B cell (primary cell): ENCODE results near the gene STMP1. TPM values are rescaled to one million over a fixed set of nuclear protein-coding genes. Genes with fewer than 3 reads are reported as not detected.

ENCODE experiments used
- ATAC-seq: fragments of 200-7000 bp; cut with Tn5 transposase; one replicate; pipeline ENCODE4 v1.10.0; 2021; ENCODE audit warnings: low read depth, mild to moderate bottlenecking, moderate number of reproducible peaks, moderate library complexity
- CTCF ChIA-PET: fragments of 350-600 bp; sonication (Branson Sonifier 250); formaldehyde crosslinking; loops from one replicate; lab custom pipeline; 2021; ENCODE audit warnings: antibody characterized with exemption, inconsistent platforms; lab: Charles Lee
- POLR2A ChIA-PET: fragments of 350-600 bp; sonication (Branson Sonifier 250); formaldehyde crosslinking; loops from one replicate; lab custom pipeline; 2021; ENCODE audit warnings: antibody characterized with exemption; lab: Charles Lee
- DNase-seq: peaks from one replicate; pipeline ENCODE4 v3.0.0; 2013
- H2AFZ ChIP-seq: 2 replicates; pipeline ENCODE4 v1.6.1; 2012; ENCODE audit warnings: mild to moderate bottlenecking, low read depth, low read length; ENCODE audit not compliant: insufficient read depth, poor library complexity, severe bottlenecking
- H3K27ac ChIP-seq, 2 donors: 1 replicate in 1 of 2; 2 replicates in 1 of 2; pipeline ENCODE4 v1.5.1; 2012 to 2013; ENCODE audit warnings: low read length in 2 of 2, mild to moderate bottlenecking in 2 of 2, moderate library complexity in 1 of 2
- H3K27me3 ChIP-seq, 4 experiments: fragments of 200-600 bp in 1 of 4; sonication (generic) in 1 of 4; replicated peaks in 1 of 4; 1 replicate in 2 of 4; 2 replicates in 2 of 4; pipeline versions ENCODE4 v1.6.1 to v1.7.0; 2013 to 2016; ENCODE audit warnings: low read length in 3 of 4, mild to moderate bottlenecking in 2 of 4, mixed read lengths in 1 of 4, moderate library complexity in 1 of 4; ENCODE audit not compliant: insufficient read depth in 4 of 4, control insufficient read depth in 3 of 4; ENCODE audit errors: control extremely low read depth in 1 of 4
- H3K36me3 ChIP-seq, 2 experiments: replicated peaks in 1 of 2; 1 replicate in 1 of 2; 2 replicates in 1 of 2; pipeline versions ENCODE4 v1.6.1 to v1.7.1; 2013; ENCODE audit warnings: low read length in 1 of 2; ENCODE audit not compliant: insufficient read depth in 2 of 2, control insufficient read depth in 1 of 2; ENCODE audit errors: control extremely low read depth in 1 of 2, extremely low read depth in 1 of 2
- H3K4me1 ChIP-seq, 2 donors: fragments of 200-600 bp in 1 of 2; sonication (generic) in 1 of 2; 1 replicate in 1 of 2; 2 replicates in 1 of 2; pipeline versions ENCODE4 v1.5.1 to v1.6.1; 2013 to 2017; ENCODE audit warnings: low read length in 2 of 2; ENCODE audit not compliant: control insufficient read depth in 2 of 2, insufficient read depth in 2 of 2
- H3K4me2 ChIP-seq: replicated peaks from 2 replicates; pipeline ENCODE3; 2012; ENCODE audit warnings: mild to moderate bottlenecking, low read depth, low read length; ENCODE audit not compliant: poor library complexity, severe bottlenecking
- H3K4me3 ChIP-seq, 5 experiments: fragments of 200-600 bp in 1 of 5; sonication (generic) in 1 of 5; 1 replicate in 3 of 5; 2 replicates in 2 of 5; pipeline versions ENCODE4 v1.5.1 to v1.7.0; 2011 to 2016; ENCODE audit warnings: low read length in 4 of 5, mild to moderate bottlenecking in 4 of 5, low read depth in 2 of 5, control low read depth in 1 of 5, moderate library complexity in 1 of 5; ENCODE audit not compliant: insufficient read depth in 1 of 5; ENCODE audit errors: control extremely low read depth in 1 of 5, extremely low read depth in 1 of 5
- H3K79me2 ChIP-seq: fragments of 200-600 bp; sonication (generic); one replicate; pipeline ENCODE4 v1.6.0; 2016; ENCODE audit warnings: low read length; ENCODE audit not compliant: control insufficient read depth, insufficient read depth
- H3K9ac ChIP-seq: fragments of 200-600 bp; sonication (generic); 2 replicates; pipeline ENCODE4 v1.6.1; 2017; ENCODE audit warnings: mild to moderate bottlenecking, low read length, moderate library complexity
- H3K9me3 ChIP-seq, 3 donors: one replicate each; pipeline versions ENCODE4 v1.6.1 to v1.7.1; 2013; ENCODE audit warnings: low read length in 2 of 3; ENCODE audit not compliant: control insufficient read depth in 2 of 3, insufficient read depth in 1 of 3; ENCODE audit errors: control extremely low read depth in 1 of 3
- H4K20me1 ChIP-seq: 2 replicates; pipeline ENCODE4 v1.6.0; 2012; ENCODE audit warnings: mild to moderate bottlenecking, low read length; ENCODE audit not compliant: insufficient read depth, control insufficient read depth, poor library complexity, severe bottlenecking
- H3K27ac Mint-ChIP-seq: one replicate; pipeline ENCODE4 v1.8.0; 2021; ENCODE audit warnings: mixed read lengths
- H3K27me3 Mint-ChIP-seq: one replicate; pipeline ENCODE4 v1.8.0; 2021; ENCODE audit warnings: mixed read lengths
- H3K4me1 Mint-ChIP-seq: one replicate; pipeline ENCODE4 v1.8.0; 2021; ENCODE audit warnings: mixed read lengths
- H3K4me3 Mint-ChIP-seq: one replicate; pipeline ENCODE4 v1.8.0; 2021; ENCODE audit warnings: mixed read lengths
- H3K9me3 Mint-ChIP-seq: one replicate; pipeline ENCODE4 v1.8.0; 2022; ENCODE audit warnings: mixed read lengths; ENCODE audit not compliant: insufficient read depth
- CTCF ChIP-seq: fragments of 200-600 bp; IDR thresholded peaks from one replicate; pipeline ENCODE4 v1.8.0; 2022; ENCODE audit warnings: antibody characterized with exemption, mild to moderate bottlenecking
- EZH2 ChIP-seq: IDR thresholded peaks from 2 replicates; pipeline ENCODE4 v1.6.1; 2012; ENCODE audit warnings: borderline replicate concordance, low read depth, mild to moderate bottlenecking, moderate library complexity, low read length; ENCODE audit not compliant: insufficient read depth, poor library complexity, severe bottlenecking
- WGBS: methylation state at CpG from one replicate; pipeline ENCODE4 v1.1.5; 2013; ENCODE audit warnings: missing lambda C conversion rate; ENCODE audit not compliant: insufficient coverage; 5-methylcytosine and 5-hydroxymethylcytosine counted together
- intact Hi-C: fragments of 100-400 bp; cut with micrococcal nuclease; formaldehyde crosslinking; loops from one replicate; pipeline ENCODE4 v1.10.0; 2022
- polyA plus RNA-seq: library from polyadenylated mRNA; depleted of rRNA; stranded (reverse); fragments of >200 nt; gene quantifications from 2 replicates; pipeline ENCODE4 v1.2.3, GENCODE V29; 2012
- total RNA-seq, 2 donors: library from RNA; stranded (reverse); fragments of 120-200 nt in 1 of 2; gene quantifications; 1 replicate in 1 of 2; 2 replicates in 1 of 2; pipeline versions ENCODE4 v1.2.3 to v1.2.4, GENCODE V29; 2013 to 2022

Gene STMP1
- total and polyA plus RNA-seq, 2 donors (not counting 1 experiment from before 2014, with no cell fraction given): 11.0 to 33.5 TPM

GRCh38 chr7:135712796-135713195 lies 50.5 kb downstream of the STMP1 start:
- Histone ChIP-seq H4K20me1 (no peaks in the 10 kb centered on the region), H3K27me3 (peaks cover 0 to 5% (median 0%) of the 10 kb centered on the region in 4 experiments), H3K79me2 (no peaks in the 10 kb centered on the region), H3K27ac (no peak overlapping the region), H3K4me3 (no peak overlapping the region), H3K9me3 (no peaks in the 10 kb centered on the region), H3K36me3 (no peaks in the 10 kb centered on the region), H3K4me1 (no peaks in the 10 kb centered on the region), H2AFZ (no peak overlapping the region), H3K4me2 (no peak overlapping the region), H3K9ac (no peak overlapping the region)
- ChIA-PET CTCF (no interaction called here), POLR2A (no interaction called here)
- intact Hi-C loops: no loop called here
- no peak for TF ChIP-seq EZH2
- no peak for TF ChIP-seq CTCF
- no peak for ATAC-seq
- H3K4me3 Mint-ChIP-seq: no peak overlapping the region
- 94% methylated on average over 2 of the region's 7 CpGs for WGBS
- H3K27ac Mint-ChIP-seq: no peak overlapping the region
- no peak for DNase-seq
- no peaks in the 10 kb centered on the region for H3K4me1 Mint-ChIP-seq
- H3K9me3 Mint-ChIP-seq: no peaks in the 10 kb centered on the region
- no peaks in the 10 kb centered on the region for H3K27me3 Mint-ChIP-seq

- 93% methylated on average over 2 of the region's 4 CpGs for WGBS
- H3K9me3 ChIP-seq: no peaks in the 10 kb centered on the region
- no peaks in the 10 kb centered on the region for H3K36me3 ChIP-seq
- CTCF ChIA-PET: interaction anchor here (0.7 kb wide), 1 partner anchor 13 kb away, joined by 3 read pairs; no protein-coding TSS in a partner anchor
- H3K27me3 Mint-ChIP-seq: peaks cover 7% of the 10 kb centered on the region
- peaks cover 0 to 5% (median 0%) of the 10 kb centered on the region in 4 experiments for H3K27me3 ChIP-seq
- TF ChIP-seq EZH2: no peak
- no peak for TF ChIP-seq CTCF
- no peaks in the 10 kb centered on the region for H3K79me2 ChIP-seq
- no peak for ATAC-seq
- H3K4me1 Mint-ChIP-seq: no peaks in the 10 kb centered on the region
- H2AFZ ChIP-seq: no peak overlapping the region
- no peak overlapping the region for H3K9ac ChIP-seq
- H3K9me3 Mint-ChIP-seq: no peaks in the 10 kb centered on the region
- H3K4me3 ChIP-seq: no peak overlapping the region
- no peaks in the 10 kb centered on the region for H3K4me1 ChIP-seq
- no peak overlapping the region for H3K27ac Mint-ChIP-seq
- H4K20me1 ChIP-seq: no peaks in the 10 kb centered on the region
- no peak overlapping the region for H3K4me2 ChIP-seq
- no peak overlapping the region for H3K4me3 Mint-ChIP-seq
- intact Hi-C loops: no loop called here
- POLR2A ChIA-PET: no interaction called here
- no peak for DNase-seq
- no peak overlapping the region for H3K27ac ChIP-seq
These were observed 51.6 kb downstream of the STMP1 start for GRCh38 chr7:135713836-135714470.
